Thyroid gland (tissue), 4 donors: ENCODE results near the gene DGCR8.

Source experiments
- POLR2A ChIP-seq, 2 donors: fragments of 450-650 bp; IDR thresholded peaks; one replicate each; pipeline ENCODE4 v1.6.1; 2017; ENCODE audit warnings: antibody characterized with exemption in 2 of 2, mild to moderate bottlenecking in 2 of 2, moderate library complexity in 1 of 2
- TF ChIP-seq, protein P1 (sequence below), 6 experiments: fragments of 200-600 bp in 3 of 6; fragments of 450-650 bp in 3 of 6; sonication (generic) in 3 of 6; IDR thresholded peaks; one replicate each; pipeline ENCODE4 v1.5.1; 2016 to 2019; ENCODE audit warnings: antibody characterized with exemption in 6 of 6, mild to moderate bottlenecking in 2 of 6, inconsistent platforms in 1 of 6, moderate library complexity in 1 of 6

DNA sequence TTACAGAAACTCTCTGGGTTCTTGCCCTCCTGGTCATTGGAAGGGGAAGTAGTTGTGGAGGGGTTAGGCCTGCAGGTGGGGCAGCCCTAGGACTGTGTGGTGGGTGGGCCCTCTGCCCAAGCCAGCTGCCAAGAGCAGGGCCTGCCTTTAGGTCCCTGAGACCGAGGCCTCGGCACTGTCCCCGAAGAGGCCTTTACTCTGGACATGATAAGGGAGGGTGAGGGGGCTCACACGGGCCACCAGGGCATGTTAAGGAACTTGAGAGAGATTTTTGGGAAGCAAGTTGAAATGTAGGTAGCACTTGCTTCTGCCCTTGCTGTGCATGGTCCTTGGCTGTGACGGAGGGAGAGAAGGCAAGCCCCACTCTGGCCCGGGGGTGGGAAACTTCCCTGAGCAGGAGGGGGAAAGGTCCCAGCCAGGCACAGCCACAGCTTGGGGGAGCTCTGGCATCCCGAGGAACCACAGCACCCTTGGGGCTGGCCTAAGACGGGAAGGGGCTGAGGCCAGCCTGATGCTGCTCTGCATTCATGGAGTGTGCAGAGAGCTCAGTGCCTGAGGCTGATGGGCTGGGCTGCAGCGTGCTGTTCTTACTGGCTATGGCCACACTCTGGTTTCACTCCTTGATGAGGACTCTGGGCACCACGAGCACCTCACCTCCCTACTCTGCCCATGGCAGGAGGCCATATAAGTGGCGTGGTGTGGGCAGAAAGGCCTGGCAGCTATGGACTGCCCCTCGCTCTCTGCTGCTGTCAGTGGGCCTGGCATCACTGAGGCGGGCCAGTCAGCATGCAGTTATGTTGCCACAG is 28.1 kb downstream of the DGCR8 start:
- TF ChIP-seq, protein P1, sequence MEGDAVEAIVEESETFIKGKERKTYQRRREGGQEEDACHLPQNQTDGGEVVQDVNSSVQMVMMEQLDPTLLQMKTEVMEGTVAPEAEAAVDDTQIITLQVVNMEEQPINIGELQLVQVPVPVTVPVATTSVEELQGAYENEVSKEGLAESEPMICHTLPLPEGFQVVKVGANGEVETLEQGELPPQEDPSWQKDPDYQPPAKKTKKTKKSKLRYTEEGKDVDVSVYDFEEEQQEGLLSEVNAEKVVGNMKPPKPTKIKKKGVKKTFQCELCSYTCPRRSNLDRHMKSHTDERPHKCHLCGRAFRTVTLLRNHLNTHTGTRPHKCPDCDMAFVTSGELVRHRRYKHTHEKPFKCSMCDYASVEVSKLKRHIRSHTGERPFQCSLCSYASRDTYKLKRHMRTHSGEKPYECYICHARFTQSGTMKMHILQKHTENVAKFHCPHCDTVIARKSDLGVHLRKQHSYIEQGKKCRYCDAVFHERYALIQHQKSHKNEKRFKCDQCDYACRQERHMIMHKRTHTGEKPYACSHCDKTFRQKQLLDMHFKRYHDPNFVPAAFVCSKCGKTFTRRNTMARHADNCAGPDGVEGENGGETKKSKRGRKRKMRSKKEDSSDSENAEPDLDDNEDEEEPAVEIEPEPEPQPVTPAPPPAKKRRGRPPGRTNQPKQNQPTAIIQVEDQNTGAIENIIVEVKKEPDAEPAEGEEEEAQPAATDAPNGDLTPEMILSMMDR (IDR thresholded peaks at IDR 0.05), result no peak
- TF ChIP-seq POLR2A (IDR thresholded peaks at IDR 0.05), result no peak
